WTC11 (cell line): Measurements from ENCODE around the gene KCNIP4.

Experiments used
- CTCF ChIP-seq: fragments of 200-600 bp; IDR thresholded peaks from 2 replicates; pipeline ENCODE4 v1.8.0; 2022; ENCODE audit warnings: antibody characterized with exemption
- IRF1 ChIP-seq: sonication (generic); formaldehyde crosslinking; IDR thresholded peaks from 2 replicates; pipeline ENCODE4 v1.8.0; 2023; ENCODE audit warnings: missing genetic modification reagents

GRCh38 chr4:21126014-21126512 lies 822.5 kb downstream of the KCNIP4 start:
- TF ChIP-seq CTCF (no peak), IRF1 (no peak)
